ENCODE data around the gene CLCN6.

- TF ChIP-seq CTCF (IDR thresholded peaks at IDR 0.05) (no peak), POLR2A (IDR thresholded peaks at IDR 0.05) (no peak)
Observed at GRCh38 chr1:11766429-11766776, 39.6 kb upstream of the CLCN6 start.
